HepG2 (cell line): ENCODE measurements around the gene FBXL13. TPM values are rescaled to one million over a fixed set of nuclear protein-coding genes. Genes with fewer than 3 reads are reported as not detected.

Experiments used
- BHLHE40 ChIP-seq: IDR thresholded peaks from 2 replicates; pipeline ENCODE4 v1.6.1; 2011; ENCODE audit warnings: low read length, improper control_type of control experiment
- CBFB ChIP-seq: sonication (generic); formaldehyde crosslinking; IDR thresholded peaks from 2 replicates; pipeline ENCODE4 v1.4.0; 2020; ENCODE audit warnings: missing genetic modification reagents
- HNRNPUL1 ChIP-seq: fragments of 200-400 bp; formaldehyde crosslinking; IDR thresholded peaks from 2 replicates; pipeline ENCODE4 v1.6.1; 2017; ENCODE audit warnings: low read depth, mild to moderate bottlenecking, low read length, moderate library complexity
- JARID2 ChIP-seq: sonication (generic); formaldehyde crosslinking; IDR thresholded peaks from 2 replicates; pipeline ENCODE4 v1.8.1; 2023; ENCODE audit warnings: missing genetic modification reagents, inconsistent platforms; ENCODE audit not compliant: insufficient replicate concordance
- KLF16 ChIP-seq, 2 experiments: sonication (generic) in 1 of 2; formaldehyde crosslinking in 1 of 2; IDR thresholded peaks; 2 replicates each; pipeline versions ENCODE4 v1.6.1 to v1.8.0; 2016 to 2023; ENCODE audit warnings: missing genetic modification reagents in 2 of 2, missing compliant biosample characterization in 1 of 2
- KLF9 ChIP-seq: IDR thresholded peaks from 2 replicates; pipeline ENCODE4 v1.6.1; 2016; ENCODE audit warnings: low read depth
- MAFF ChIP-seq: IDR thresholded peaks from 2 replicates; pipeline ENCODE4 v1.6.1; 2011; ENCODE audit warnings: low read depth, low read length, improper control_type of control experiment
- PHF5A ChIP-seq: IDR thresholded peaks from one replicate; pipeline ENCODE4 v1.6.1; 2018; ENCODE audit warnings: low read depth, missing genetic modification reagents; ENCODE audit not compliant: unreplicated experiment
- PRMT3 ChIP-seq: sonication (generic); formaldehyde crosslinking; IDR thresholded peaks from 2 replicates; pipeline ENCODE4 v1.8.1; 2022; ENCODE audit warnings: low read depth, mild to moderate bottlenecking, moderate library complexity, missing genetic modification reagents, borderline replicate concordance
- SRSF9 ChIP-seq: fragments of 200-400 bp; formaldehyde crosslinking; IDR thresholded peaks from 2 replicates; pipeline ENCODE4 v1.6.1; 2018; ENCODE audit warnings: borderline replicate concordance, mild to moderate bottlenecking, low read depth, low read length; ENCODE audit not compliant: insufficient read depth, poor library complexity, severe bottlenecking
- TBX2 ChIP-seq: sonication (generic); formaldehyde crosslinking; IDR thresholded peaks from 2 replicates; pipeline ENCODE4 v1.5.0; 2020; ENCODE audit warnings: missing genetic modification reagents, mild to moderate bottlenecking, borderline replicate concordance
- YEATS2 ChIP-seq: sonication (generic); formaldehyde crosslinking; IDR thresholded peaks from 2 replicates; pipeline ENCODE4 v1.4.0; 2020; ENCODE audit warnings: missing genetic modification reagents, borderline replicate concordance
- ZNF143 ChIP-seq: sonication (generic); formaldehyde crosslinking; IDR thresholded peaks from 2 replicates; pipeline ENCODE4 v1.4.0; 2020; ENCODE audit warnings: missing genetic modification reagents
- ZNF230 ChIP-seq: sonication (generic); formaldehyde crosslinking; IDR thresholded peaks from 2 replicates; pipeline ENCODE4 v1.4.0; 2020; ENCODE audit warnings: mild to moderate bottlenecking, missing genetic modification reagents
- ZNF3 ChIP-seq: IDR thresholded peaks from 2 replicates; pipeline ENCODE4 v1.7.0; 2017; ENCODE audit warnings: inconsistent platforms
- ZNF691 ChIP-seq: sonication (generic); formaldehyde crosslinking; IDR thresholded peaks from 2 replicates; pipeline ENCODE4 v1.4.0; 2020; ENCODE audit warnings: missing genetic modification reagents, low read depth, mild to moderate bottlenecking, borderline replicate concordance
- ZNF776 ChIP-seq: sonication (generic); formaldehyde crosslinking; IDR thresholded peaks from 2 replicates; pipeline ENCODE4 v1.4.0; 2020; ENCODE audit warnings: mild to moderate bottlenecking, missing genetic modification reagents
- ZNF839 ChIP-seq: sonication (generic); formaldehyde crosslinking; IDR thresholded peaks from 2 replicates; pipeline ENCODE4 v1.4.0; 2020; ENCODE audit warnings: missing genetic modification reagents, mild to moderate bottlenecking, borderline replicate concordance
- polyA plus RNA-seq, 8 experiments: library from polyadenylated mRNA; depleted of rRNA in 3 of 8; stranded (reverse) in 7 of 8; unstranded in 1 of 8; fragments of >200 nt; fragmentation: Illumina TruSeq in 4 of 8; extraction: Trizol in 4 of 8; gene quantifications; 2 replicates each; pipeline versions ENCODE4 v1.2.1 to v1.2.3, GENCODE V29; 2011 to 2016; ENCODE audit warnings: low read depth in 4 of 8, missing spikeins in 1 of 8, mixed read lengths in 1 of 8; ENCODE audit not compliant: insufficient read depth in 1 of 8
- total RNA-seq, 5 experiments: library from RNA; depleted of rRNA; stranded (reverse); fragments of >200 nt; fragmentation: Illumina TruSeq; extraction: Trizol; gene quantifications; 2 replicates each; pipeline ENCODE4 v1.2.3, GENCODE V29; 2016; ENCODE audit warnings: low read depth in 1 of 5
- TF ChIP-seq, protein P1 (sequence below): sonication (generic); formaldehyde crosslinking; IDR thresholded peaks from 2 replicates; pipeline ENCODE4 v1.4.0; 2020; ENCODE audit warnings: missing genetic modification reagents, borderline replicate concordance
- TF ChIP-seq, protein P2 (sequence below): sonication (generic); formaldehyde crosslinking; IDR thresholded peaks from 2 replicates; pipeline ENCODE4 v1.4.0; 2020; ENCODE audit warnings: mild to moderate bottlenecking, low read depth, missing genetic modification reagents

Gene FBXL13
- total and polyA plus RNA-seq, 2 of the 13 experiments (the other 11 are each of a cell fraction or from before 2014, with no cell fraction given) = 0.24 to 0.77 TPM

DNA sequence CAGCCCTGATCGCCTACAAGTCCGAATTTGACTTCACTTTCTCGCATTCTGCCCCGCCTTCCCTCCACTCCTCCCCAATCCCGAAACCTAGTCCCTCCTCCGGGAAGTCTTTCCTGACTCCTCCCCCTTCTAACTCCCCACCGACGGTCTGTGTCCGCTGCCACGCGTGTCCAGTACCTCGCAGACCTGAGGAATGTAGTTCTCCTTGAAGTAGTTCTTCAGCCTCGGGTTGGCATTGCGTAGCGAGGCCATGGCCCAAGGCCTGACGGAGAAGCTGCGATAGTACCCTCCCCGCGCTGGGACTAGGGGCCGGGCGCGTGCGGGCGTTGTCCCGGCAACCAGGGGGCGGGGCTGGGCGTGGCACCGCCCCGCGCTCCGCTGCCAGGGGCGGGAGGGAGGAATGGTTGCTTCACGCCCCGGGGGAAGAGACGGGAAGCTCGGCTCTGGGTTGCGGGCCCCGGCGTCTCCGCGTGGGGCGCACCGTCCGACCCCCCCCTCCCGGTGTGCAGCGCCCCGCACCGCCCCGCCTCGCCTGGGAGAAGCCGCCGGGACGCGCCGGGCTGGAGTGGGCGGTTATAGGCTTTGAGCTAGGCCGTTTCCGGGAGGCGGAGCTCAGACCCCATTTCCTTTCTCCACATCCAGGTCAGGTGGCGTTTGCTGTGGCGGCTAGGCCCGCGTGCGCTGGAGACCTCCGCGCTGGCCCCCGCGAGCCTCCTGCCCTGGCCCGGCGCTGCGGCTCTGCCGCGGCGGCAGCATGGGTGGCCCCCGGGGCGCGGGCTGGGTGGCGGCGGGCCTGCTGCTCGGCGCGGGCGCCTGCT, at the start of gene FBXL13, which contains the start of gene ARMC10 (continued):
- TF ChIP-seq SRSF9 (no peak), BHLHE40 (peak; percentile 42; the same call in 1 of the 2 replicates), TBX2 (CRISPR knock-in tag) (peak; percentile 16; the same call in 1 of the 2 replicates), PRMT3 (CRISPR knock-in tag) (no peak), ZNF230 (CRISPR knock-in tag) (no peak), ZNF143 (CRISPR knock-in tag) (peak; percentile 12; the same call in 1 of the 2 replicates), PHF5A (no peak), KLF9 (CRISPR knock-in tag) (no peak), YEATS2 (CRISPR knock-in tag) (no peak; the same call in 1 of the 2 replicates), ZNF691 (CRISPR knock-in tag) (no peak), ZNF776 (CRISPR knock-in tag) (no peak), MAFF (no peak), KLF16 (CRISPR knock-in tag; IDR thresholded peaks at IDR 0.05) (peak in 1 of 2 experiments; percentile 27; a peak in 1 of 4 replicates), ZNF839 (no peak; the same call in 1 of the 2 replicates), ZNF3 (no peak), HNRNPUL1 (no peak), CBFB (CRISPR knock-in tag) (peak; percentile 6; the same call in 1 of the 2 replicates), JARID2 (CRISPR knock-in tag) (no peak)
- TF ChIP-seq, protein P1, sequence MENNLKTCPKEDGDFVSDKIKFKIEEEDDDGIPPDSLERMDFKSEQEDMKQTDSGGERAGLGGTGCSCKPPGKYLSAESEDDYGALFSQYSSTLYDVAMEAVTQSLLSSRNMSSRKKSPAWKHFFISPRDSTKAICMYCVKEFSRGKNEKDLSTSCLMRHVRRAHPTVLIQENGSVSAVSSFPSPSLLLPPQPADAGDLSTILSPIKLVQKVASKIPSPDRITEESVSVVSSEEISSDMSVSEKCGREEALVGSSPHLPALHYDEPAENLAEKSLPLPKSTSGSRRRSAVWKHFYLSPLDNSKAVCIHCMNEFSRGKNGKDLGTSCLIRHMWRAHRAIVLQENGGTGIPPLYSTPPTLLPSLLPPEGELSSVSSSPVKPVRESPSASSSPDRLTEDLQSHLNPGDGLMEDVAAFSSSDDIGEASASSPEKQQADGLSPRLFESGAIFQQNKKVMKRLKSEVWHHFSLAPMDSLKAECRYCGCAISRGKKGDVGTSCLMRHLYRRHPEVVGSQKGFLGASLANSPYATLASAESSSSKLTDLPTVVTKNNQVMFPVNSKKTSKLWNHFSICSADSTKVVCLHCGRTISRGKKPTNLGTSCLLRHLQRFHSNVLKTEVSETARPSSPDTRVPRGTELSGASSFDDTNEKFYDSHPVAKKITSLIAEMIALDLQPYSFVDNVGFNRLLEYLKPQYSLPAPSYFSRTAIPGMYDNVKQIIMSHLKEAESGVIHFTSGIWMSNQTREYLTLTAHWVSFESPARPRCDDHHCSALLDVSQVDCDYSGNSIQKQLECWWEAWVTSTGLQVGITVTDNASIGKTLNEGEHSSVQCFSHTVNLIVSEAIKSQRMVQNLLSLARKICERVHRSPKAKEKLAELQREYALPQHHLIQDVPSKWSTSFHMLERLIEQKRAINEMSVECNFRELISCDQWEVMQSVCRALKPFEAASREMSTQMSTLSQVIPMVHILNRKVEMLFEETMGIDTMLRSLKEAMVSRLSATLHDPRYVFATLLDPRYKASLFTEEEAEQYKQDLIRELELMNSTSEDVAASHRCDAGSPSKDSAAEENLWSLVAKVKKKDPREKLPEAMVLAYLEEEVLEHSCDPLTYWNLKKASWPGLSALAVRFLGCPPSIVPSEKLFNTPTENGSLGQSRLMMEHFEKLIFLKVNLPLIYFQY (CRISPR knock-in tag) = peak; percentile 60; the same call in 1 of the 2 replicates
- TF ChIP-seq, protein P2, sequence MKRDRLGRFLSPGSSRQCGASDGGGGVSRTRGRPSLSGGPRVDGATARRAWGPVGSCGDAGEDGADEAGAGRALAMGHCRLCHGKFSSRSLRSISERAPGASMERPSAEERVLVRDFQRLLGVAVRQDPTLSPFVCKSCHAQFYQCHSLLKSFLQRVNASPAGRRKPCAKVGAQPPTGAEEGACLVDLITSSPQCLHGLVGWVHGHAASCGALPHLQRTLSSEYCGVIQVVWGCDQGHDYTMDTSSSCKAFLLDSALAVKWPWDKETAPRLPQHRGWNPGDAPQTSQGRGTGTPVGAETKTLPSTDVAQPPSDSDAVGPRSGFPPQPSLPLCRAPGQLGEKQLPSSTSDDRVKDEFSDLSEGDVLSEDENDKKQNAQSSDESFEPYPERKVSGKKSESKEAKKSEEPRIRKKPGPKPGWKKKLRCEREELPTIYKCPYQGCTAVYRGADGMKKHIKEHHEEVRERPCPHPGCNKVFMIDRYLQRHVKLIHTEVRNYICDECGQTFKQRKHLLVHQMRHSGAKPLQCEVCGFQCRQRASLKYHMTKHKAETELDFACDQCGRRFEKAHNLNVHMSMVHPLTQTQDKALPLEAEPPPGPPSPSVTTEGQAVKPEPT (CRISPR knock-in tag) = no peak
